ENCODE measurements around the gene TRIP11.

TRIP11 gene

GRCh38 chr14:91955168-91955567, 84.7 kb downstream of the TRIP11 start:
- Histone ChIP-seq H4K20me1 (ENCODE audit: insufficient read depth, low read length) (no peaks in the 10 kb centered on the region), H3K9ac (ENCODE audit: low read length) (no peak overlapping the region), H2AFZ (ENCODE audit: low read length) (no peak overlapping the region), H3K9me2 (replicated peaks; ENCODE audit: insufficient read depth, low read length) (no peaks in the 10 kb centered on the region), H3K9me3 (replicated peaks; ENCODE audit: insufficient read depth, low read length) (no peaks in the 10 kb centered on the region), H3K4me1 (ENCODE audit: low read length) (no peaks in the 10 kb centered on the region), H3K79me2 (ENCODE audit: low read length) (no peaks in the 10 kb centered on the region), H3K36me3 (replicated peaks; ENCODE audit: insufficient read depth, low read length) (no peaks in the 10 kb centered on the region), H3K4me2 (ENCODE audit: low read depth, low read length) (no peak overlapping the region), H3K27ac (ENCODE audit: low read length) (no peak overlapping the region), H3F3A (ENCODE audit: insufficient read depth, low read length) (no peaks in the 10 kb centered on the region), H3K27me3 (replicated peaks; ENCODE audit: insufficient read depth, low read length) (no peaks in the 10 kb centered on the region), H3K4me3 (ENCODE audit: low read length) (no peak overlapping the region)
- DNase-seq, result no peak
- no peak for TF ChIP-seq EZH2 (optimal IDR thresholded peaks at IDR 0.05; ENCODE audit: low read depth, low read length)
- TF ChIP-seq CTCF (IDR thresholded peaks at IDR 0.05; ENCODE audit: low read length), result no peak
- TF ChIP-seq EZH2phosphoT487 (IDR thresholded peaks at IDR 0.05; ENCODE audit: low read length), result no peak

- H3K79me2 ChIP-seq (ENCODE audit: low read length), result no peaks in the 10 kb centered on the region
- no peak overlapping the region for H3K4me2 ChIP-seq (ENCODE audit: low read depth, low read length)
- H3K9me3 ChIP-seq (replicated peaks; ENCODE audit: insufficient read depth, low read length), result no peaks in the 10 kb centered on the region
- H3K27me3 ChIP-seq (replicated peaks; ENCODE audit: insufficient read depth, low read length), result no peaks in the 10 kb centered on the region
- H3K36me3 ChIP-seq (replicated peaks; ENCODE audit: insufficient read depth, low read length), result no peaks in the 10 kb centered on the region
- H3K4me1 ChIP-seq (ENCODE audit: low read length), result no peaks in the 10 kb centered on the region
- H3K9me2 ChIP-seq (replicated peaks; ENCODE audit: insufficient read depth, low read length), result no peaks in the 10 kb centered on the region
- TF ChIP-seq EZH2 (optimal IDR thresholded peaks at IDR 0.05; ENCODE audit: low read depth, low read length), result no peak
- no peak for TF ChIP-seq CTCF (IDR thresholded peaks at IDR 0.05; ENCODE audit: low read length)
- no peak for TF ChIP-seq EZH2phosphoT487 (IDR thresholded peaks at IDR 0.05; ENCODE audit: low read length)
- H3K9ac ChIP-seq (ENCODE audit: low read length), result no peak overlapping the region
- no peak overlapping the region for H2AFZ ChIP-seq (ENCODE audit: low read length)
- H3F3A ChIP-seq (ENCODE audit: insufficient read depth, low read length), result no peaks in the 10 kb centered on the region
- H4K20me1 ChIP-seq (ENCODE audit: insufficient read depth, low read length), result no peaks in the 10 kb centered on the region
- no peak for DNase-seq
- H3K4me3 ChIP-seq (ENCODE audit: low read length), result no peak overlapping the region
- H3K27ac ChIP-seq (ENCODE audit: low read length), result no peak overlapping the region
Measured at GRCh38 chr14:91953170-91953985, 86.5 kb downstream of the TRIP11 start.

GRCh38 chr14:91947475-91948184, 92.2 kb downstream of the TRIP11 start, which contains the start of gene FBLN5:
Gene FBLN5, minus strand, starts transcription at chr14:91947694. Its CDS starts 465 bp downstream, at chr14:91947229.
- H3K4me1 ChIP-seq (ENCODE audit: low read length), result no peaks in the 10 kb centered on the region
- H3K9me3 ChIP-seq (replicated peaks; ENCODE audit: insufficient read depth, low read length), result no peaks in the 10 kb centered on the region
- TF ChIP-seq CTCF (IDR thresholded peaks at IDR 0.05; ENCODE audit: low read length) (no peak), EZH2 (optimal IDR thresholded peaks at IDR 0.05; ENCODE audit: low read depth, low read length) (no peak), EZH2phosphoT487 (IDR thresholded peaks at IDR 0.05; ENCODE audit: low read length) (no peak)
- no peak within 1 kb of the TSS for H3K9ac ChIP-seq (ENCODE audit: low read length)
- H3K9me2 ChIP-seq (replicated peaks; ENCODE audit: insufficient read depth, low read length), result no peaks in the 10 kb centered on the region
- H3F3A ChIP-seq (ENCODE audit: insufficient read depth, low read length), result no peaks in the 10 kb centered on the region
- no peaks in the 10 kb centered on the region for H3K27me3 ChIP-seq (replicated peaks; ENCODE audit: insufficient read depth, low read length)
- no peaks in the 10 kb centered on the region for H4K20me1 ChIP-seq (ENCODE audit: insufficient read depth, low read length)
- H3K4me3 ChIP-seq (ENCODE audit: low read length), result no peak within 1 kb of the TSS
- no peaks in the 10 kb centered on the region for H3K79me2 ChIP-seq (ENCODE audit: low read length)
- no peaks in the 10 kb centered on the region for H3K36me3 ChIP-seq (replicated peaks; ENCODE audit: insufficient read depth, low read length)
- H2AFZ ChIP-seq (ENCODE audit: low read length), result no peak within 1 kb of the TSS
- H3K4me2 ChIP-seq (ENCODE audit: low read depth, low read length), result no peak within 1 kb of the TSS
- H3K27ac ChIP-seq (ENCODE audit: low read length), result no peak within 1 kb of the TSS
- DNase-seq, result no peak

Data from MM.1S (cell line).